ENCODE measurements around the gene TMEM17. TPM values are rescaled to one million over a fixed set of nuclear protein-coding genes. Genes with fewer than 3 reads are reported as not detected.

TMEM17 gene
- total RNA-seq, 1 experiment from 2014 or later, result 3.2 TPM

DNA sequence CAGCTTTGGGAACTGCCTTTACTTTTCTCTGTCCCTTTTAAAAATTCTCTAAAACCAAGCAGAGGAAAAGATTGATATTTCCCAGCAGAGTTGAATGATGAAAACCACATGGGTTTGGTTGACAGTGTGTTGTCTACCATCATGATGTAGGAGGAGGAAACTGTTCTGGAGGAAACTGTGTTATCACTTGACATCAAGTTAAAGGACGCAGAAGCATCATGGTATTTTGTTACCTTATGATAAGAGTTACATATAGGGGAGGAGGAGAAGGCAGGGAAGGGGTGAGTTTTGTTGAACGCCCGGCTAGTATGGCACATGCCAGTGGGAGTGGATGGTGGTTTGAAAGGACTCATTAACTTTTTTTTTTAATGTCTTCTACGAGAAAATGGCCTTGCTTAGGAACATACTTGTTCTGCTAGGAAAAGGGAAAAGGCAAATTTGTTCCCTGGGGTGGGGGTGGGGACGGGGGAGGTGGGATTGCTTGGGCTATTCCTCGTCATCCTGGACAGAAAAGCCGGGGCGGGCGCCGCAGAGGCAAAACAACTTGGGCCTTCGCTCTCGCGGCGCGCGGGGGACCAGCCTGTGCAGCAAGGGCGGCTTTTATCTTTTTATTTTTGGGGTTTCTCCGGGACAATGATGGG lies 766 bp downstream of the TMEM17 start:
- Histone ChIP-seq H3K9ac (ENCODE audit: low read length) (peak overlapping the region; percentile 76), H3K27me3 (ENCODE audit: insufficient read depth, low read length) (no peaks in the 10 kb centered on the region), H3K4me1 (ENCODE audit: control insufficient read depth in 1 of 2, insufficient read depth in 2 of 2, low read length in 2 of 2) (peaks cover 3 to 39% of the 10 kb centered on the region in 2 experiments; a peak in 3 of 4 replicates), H2AFZ (ENCODE audit: low read depth, low read length, poor library complexity, severe bottlenecking) (peak overlapping the region; percentile 62), H3K36me3 (ENCODE audit: control insufficient read depth in 1 of 2, insufficient read depth in 2 of 2, low read length in 2 of 2) (peaks cover 0 to 5% of the 10 kb centered on the region in 2 experiments; a peak in 2 of 4 replicates), H3K4me2 (ENCODE audit: low read length) (peak overlapping the region; percentile 89), H3K27ac (ENCODE audit: low read depth, low read length) (peak overlapping the region; percentile 67), H3K4me3 (replicated peaks in 1 of 2; ENCODE audit: low read depth in 1 of 2, low read length in 2 of 2) (peak overlapping the region; percentile 46 to 73), H4K20me1 (ENCODE audit: insufficient read depth) (no peaks in the 10 kb centered on the region), H3K9me2 (ENCODE audit: insufficient read depth) (no peaks in the 10 kb centered on the region), H3K79me2 (ENCODE audit: insufficient read depth, low read length) (no peaks in the 10 kb centered on the region), H3K9me3 (ENCODE audit: control insufficient read depth in 1 of 2, insufficient read depth in 1 of 2, low read depth in 1 of 2, low read length in 2 of 2) (no peaks in the 10 kb centered on the region)
- ChIA-PET CTCF (no interaction called here), POLR2A (interaction anchor here (0.7 to 1.3 kb wide), 4 partner anchors 11 to 217 kb away, joined by 3 to 5 read pairs (median 4); no protein-coding TSS in a partner anchor), RAD21 (ENCODE audit: low non-redundant PET in 1 of 2, low total read pairs in 2 of 2, uncharacterized antibody in 2 of 2, unreplicated experiment in 2 of 2) (interaction anchor here in 1 of 2 experiments (1.4 kb wide), 1 partner anchor 73 kb away, joined by 3 read pairs; no protein-coding TSS in a partner anchor)
- BruUV-seq (replicated peaks), result no TSS peak
- peak; percentile 5; the same call in 1 of the 2 replicates for ATAC-seq
- intact Hi-C loops (cut with micrococcal nuclease), result no loop called here
- no peak for TF ChIP-seq RAD21 (IDR thresholded peaks at IDR 0.05; ENCODE audit: low read depth)
- TF ChIP-seq, protein P1, sequence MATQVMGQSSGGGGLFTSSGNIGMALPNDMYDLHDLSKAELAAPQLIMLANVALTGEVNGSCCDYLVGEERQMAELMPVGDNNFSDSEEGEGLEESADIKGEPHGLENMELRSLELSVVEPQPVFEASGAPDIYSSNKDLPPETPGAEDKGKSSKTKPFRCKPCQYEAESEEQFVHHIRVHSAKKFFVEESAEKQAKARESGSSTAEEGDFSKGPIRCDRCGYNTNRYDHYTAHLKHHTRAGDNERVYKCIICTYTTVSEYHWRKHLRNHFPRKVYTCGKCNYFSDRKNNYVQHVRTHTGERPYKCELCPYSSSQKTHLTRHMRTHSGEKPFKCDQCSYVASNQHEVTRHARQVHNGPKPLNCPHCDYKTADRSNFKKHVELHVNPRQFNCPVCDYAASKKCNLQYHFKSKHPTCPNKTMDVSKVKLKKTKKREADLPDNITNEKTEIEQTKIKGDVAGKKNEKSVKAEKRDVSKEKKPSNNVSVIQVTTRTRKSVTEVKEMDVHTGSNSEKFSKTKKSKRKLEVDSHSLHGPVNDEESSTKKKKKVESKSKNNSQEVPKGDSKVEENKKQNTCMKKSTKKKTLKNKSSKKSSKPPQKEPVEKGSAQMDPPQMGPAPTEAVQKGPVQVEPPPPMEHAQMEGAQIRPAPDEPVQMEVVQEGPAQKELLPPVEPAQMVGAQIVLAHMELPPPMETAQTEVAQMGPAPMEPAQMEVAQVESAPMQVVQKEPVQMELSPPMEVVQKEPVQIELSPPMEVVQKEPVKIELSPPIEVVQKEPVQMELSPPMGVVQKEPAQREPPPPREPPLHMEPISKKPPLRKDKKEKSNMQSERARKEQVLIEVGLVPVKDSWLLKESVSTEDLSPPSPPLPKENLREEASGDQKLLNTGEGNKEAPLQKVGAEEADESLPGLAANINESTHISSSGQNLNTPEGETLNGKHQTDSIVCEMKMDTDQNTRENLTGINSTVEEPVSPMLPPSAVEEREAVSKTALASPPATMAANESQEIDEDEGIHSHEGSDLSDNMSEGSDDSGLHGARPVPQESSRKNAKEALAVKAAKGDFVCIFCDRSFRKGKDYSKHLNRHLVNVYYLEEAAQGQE (IDR thresholded peaks at IDR 0.05; ENCODE audit: low read depth), result no peak
- no peak for TF ChIP-seq POLR2A (IDR thresholded peaks at IDR 0.05; ENCODE audit: borderline replicate concordance, extremely low read depth, insufficient read depth, insufficient read length)
- no peak for TF ChIP-seq JUND (IDR thresholded peaks at IDR 0.05)
- no peak for TF ChIP-seq EGR1 (IDR thresholded peaks at IDR 0.05; ENCODE audit: low read depth)
- TF ChIP-seq, protein P2, sequence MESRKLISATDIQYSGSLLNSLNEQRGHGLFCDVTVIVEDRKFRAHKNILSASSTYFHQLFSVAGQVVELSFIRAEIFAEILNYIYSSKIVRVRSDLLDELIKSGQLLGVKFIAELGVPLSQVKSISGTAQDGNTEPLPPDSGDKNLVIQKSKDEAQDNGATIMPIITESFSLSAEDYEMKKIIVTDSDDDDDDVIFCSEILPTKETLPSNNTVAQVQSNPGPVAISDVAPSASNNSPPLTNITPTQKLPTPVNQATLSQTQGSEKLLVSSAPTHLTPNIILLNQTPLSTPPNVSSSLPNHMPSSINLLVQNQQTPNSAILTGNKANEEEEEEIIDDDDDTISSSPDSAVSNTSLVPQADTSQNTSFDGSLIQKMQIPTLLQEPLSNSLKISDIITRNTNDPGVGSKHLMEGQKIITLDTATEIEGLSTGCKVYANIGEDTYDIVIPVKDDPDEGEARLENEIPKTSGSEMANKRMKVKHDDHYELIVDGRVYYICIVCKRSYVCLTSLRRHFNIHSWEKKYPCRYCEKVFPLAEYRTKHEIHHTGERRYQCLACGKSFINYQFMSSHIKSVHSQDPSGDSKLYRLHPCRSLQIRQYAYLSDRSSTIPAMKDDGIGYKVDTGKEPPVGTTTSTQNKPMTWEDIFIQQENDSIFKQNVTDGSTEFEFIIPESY (IDR thresholded peaks at IDR 0.05; ENCODE audit: extremely low read depth, insufficient replicate concordance, low read length), result no peak
- TF ChIP-seq, protein P3, sequence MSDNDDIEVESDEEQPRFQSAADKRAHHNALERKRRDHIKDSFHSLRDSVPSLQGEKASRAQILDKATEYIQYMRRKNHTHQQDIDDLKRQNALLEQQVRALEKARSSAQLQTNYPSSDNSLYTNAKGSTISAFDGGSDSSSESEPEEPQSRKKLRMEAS (IDR thresholded peaks at IDR 0.05), result peak; percentile 4; the same call in 1 of the 2 replicates
- no peak for TF ChIP-seq TCF7L2 (IDR thresholded peaks at IDR 0.05; ENCODE audit: borderline replicate concordance, extremely low read depth, insufficient read depth, insufficient read length)
- DNase-seq (ENCODE audit: low read depth, low spot score), result no peak
